Retina (tissue), 1 donor: Measurements from ENCODE around the gene GNAO1.

Experiments
- DNase-seq: peaks from one replicate; pipeline ENCODE4 v3.0.0-alpha.2; 2016

Gene GNAO1

DNA sequence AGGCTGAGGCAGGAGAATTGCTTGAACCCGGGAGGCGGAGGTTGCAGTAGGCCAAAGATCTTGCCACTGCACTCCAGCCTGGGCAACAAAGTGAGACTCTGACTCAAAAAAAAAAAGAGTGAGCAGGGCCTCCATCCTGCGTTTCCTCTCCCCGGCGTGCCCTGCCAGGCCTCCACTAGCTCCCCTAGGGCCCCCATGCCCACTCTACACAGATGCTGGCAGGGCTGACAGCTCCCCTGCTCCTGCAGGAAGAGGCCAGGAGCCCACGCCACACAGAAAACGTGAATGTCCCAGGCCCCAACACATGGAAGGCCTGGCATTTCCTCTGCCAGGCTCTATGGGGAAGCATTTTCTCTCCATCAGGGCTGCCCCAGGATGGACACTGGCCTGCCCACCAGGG lies 124.7 kb downstream of the GNAO1 start:
- no peak for DNase-seq

DNA sequence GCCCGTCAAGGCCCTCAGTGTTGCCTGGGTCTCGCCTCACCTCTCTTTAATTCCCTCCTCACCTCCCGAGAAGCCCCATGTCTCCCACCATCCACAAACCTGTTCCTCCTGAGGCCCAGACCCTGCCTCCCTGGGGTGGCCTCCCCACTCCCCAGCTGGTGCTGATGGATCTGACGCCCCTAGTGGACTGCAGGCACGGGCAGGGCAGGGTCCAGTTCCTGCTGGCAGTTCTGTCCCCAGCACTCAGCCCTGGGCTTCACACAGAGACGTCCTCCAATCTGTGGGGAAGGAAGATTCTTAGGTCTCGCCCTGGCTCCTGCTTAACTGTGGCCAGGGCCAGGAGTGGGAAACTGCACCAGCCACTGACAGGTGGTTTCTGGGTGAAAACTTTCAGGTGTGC lies 125.3 kb downstream of the GNAO1 start:
- DNase-seq: no peak

DNA sequence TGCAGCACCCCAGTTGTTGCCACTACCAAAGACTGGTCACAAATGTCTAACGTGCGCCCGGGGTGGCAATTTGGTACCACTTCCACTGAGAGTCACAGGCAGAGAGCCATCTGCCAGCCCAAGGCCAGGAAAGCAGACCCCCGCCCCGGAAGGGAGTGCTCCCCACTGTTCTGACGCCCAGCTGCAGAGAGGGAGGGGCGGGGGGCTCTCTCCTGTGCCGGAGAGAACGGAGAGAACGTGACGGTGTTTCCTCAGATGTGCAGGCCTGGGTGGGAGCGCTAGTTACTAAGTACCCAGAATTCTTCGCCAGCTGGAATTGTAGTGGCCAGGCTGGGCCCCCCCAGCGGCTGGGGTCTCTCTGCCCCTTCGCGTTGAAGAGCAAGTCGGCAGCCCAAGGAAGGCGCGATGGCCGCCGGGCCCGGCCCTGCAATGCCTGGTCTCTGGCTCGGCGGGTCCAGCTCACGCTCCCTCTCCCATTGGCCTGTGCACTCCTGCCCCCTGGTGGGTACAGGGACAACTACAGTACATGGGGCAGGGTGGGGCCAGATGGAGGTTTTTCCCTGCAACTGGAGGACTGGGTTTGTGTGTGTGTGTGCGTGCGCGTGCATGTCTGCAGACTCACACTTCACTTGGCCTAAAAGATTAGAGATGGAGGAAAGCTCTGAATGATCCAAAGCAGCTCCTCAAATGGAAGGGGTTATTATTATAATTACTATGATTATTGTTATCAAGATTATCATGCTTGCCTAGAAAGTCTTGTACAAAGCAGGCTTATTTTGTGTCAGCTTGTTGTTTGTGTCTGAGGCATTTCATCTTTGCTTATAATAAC lies 126.9 kb downstream of the GNAO1 start:
- DNase-seq: peak; percentile 94

DNA sequence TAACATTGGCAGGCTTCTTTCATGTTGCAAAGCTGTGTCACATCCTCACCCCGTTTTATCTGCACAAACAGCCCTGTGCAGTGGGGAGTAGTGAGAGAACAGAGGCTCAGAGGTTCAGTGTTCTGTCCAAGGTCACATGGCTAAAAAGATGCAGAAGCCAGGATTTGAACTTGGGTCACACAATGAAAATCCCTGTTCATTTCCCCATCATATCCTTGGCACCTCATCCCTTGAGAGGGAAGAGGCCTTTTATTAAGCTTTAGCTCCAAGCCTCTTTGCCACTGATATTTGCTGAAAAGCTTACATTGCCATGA lies 127.5 kb downstream of the GNAO1 start:
- no peak for DNase-seq

DNA sequence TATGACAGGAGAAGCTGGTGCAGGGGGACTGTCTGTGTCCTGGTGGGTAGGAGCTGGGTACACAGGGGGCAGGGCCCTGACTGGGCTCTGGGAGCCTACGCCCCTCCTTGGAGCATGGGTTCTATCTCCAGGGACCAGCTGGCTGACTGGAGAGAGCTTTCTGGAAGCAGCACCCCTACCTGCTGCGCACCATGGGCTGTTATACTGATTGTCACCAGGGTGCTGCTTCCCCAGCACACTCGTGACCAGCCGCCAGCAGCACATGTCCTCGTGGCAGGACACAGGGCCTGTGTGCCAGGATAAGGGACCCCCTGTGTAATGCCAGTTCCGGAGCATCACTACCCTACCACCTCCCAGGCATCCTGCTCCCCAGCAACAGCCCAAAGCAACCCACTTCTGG lies 128.1 kb downstream of the GNAO1 start:
- no peak for DNase-seq

DNA sequence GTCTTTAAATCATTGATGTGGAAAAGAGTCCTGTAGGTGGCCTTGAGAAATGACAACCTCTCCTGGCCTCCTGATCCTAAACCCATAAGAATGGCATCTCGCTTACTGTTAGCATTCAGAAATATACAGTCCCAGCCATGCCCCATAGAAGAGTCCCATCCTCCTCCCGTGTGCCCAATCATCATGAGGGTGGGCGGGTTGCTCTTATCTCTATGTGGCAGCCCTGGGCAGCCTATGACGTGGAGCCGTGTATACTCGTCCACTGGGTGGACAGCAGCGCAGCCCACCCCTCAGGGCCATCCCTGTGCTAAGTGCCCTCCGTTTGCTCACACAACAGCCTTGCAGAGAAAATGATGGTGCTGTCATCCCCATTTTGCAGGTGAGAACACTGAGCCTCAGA lies 128.8 kb downstream of the GNAO1 start:
- DNase-seq: no peak

DNA sequence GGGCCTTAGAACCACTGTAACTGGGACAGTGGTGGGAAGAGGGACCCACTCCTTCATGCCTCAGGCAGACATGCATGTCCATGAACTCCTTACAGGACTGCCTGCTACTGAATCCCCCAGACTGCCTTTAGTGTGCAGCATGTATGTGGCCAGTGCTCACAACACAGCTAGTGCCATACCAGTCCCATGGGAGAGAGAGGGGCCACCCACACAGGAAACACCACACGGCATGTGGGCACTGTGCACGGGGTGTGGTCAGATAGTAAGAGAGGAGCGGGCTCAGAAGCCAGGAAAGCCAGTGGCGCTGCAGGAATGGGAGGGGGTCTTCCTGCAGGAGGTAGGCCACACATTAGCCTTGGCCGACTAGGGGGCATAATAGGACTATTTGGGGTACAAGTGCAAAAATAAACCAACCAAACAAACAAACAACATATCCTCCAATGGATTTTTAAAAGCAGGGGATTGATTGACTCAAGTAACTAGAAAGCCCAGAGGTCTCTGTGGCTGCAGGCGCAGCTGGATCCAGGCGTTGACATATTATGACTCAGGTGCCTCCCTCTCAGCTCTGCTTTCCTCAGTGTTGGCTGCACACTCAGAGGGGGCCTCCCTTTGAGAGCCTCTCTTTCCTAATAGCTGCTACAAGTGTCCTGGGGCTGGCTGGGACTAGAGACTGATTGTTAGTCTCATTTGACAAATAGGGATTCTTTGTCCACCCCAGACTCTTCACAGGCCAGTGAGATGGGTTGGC lies 129.7 kb downstream of the GNAO1 start:
- DNase-seq: no peak

DNA sequence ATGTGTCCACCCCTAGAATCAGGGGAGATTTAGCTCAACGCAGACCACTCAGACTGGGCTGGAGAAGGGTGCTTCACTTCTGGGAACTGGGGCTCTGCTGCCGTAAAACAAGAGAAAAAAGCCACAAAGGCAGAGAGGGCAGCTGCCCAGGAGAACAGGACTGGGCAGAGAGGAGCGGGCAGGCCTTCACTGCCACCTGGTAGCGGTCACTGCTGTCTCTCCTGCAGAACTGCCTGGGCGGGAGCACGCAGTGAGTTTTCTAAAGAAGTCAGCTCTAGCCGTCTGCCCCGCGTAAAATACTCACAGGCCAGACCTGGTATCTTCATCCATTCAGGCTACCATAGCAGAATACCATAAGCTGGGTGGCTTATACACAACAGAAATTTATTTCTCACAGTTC lies 130.3 kb downstream of the GNAO1 start:
- no peak for DNase-seq

DNA sequence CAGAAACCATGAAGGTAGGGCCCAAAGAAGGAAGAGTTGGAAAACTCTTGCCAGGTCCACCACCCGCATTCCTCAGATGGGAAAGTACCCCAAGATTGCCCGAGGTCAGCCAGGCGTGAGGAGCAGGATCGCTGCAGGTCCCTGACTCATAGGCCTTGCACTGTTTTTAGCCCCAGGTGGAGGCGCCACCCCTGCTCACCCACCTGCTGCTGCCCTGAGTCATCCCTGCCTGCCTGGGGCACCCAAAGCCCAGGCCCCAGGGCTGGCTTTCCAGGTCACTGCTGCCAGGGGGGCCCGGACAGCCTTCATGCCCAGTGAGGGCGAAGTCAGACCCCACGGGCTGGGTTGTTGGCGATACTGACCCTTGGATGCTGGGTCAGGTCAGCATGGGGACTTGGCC lies 133.1 kb downstream of the GNAO1 start:
- no peak for DNase-seq

DNA sequence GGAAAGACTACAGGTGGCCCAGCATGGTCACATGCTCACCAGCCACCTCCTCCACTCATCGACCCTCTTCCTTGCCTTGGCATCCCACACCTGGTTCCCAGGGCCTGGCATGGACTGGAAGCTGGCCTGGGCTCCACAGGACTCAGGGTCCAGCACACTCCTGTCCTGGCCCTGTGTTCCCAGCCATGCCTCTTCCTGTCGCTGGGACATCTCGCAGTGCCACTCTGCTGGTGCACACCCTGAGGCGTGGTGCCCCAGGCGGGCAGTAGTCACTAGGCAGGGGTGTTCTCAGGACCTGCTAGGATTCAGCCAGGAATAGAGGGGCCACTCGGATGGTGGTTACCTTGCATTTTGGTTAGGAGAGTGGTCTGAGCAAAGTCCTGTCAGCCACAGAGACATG lies 134.7 kb downstream of the GNAO1 start:
- no peak for DNase-seq

DNA sequence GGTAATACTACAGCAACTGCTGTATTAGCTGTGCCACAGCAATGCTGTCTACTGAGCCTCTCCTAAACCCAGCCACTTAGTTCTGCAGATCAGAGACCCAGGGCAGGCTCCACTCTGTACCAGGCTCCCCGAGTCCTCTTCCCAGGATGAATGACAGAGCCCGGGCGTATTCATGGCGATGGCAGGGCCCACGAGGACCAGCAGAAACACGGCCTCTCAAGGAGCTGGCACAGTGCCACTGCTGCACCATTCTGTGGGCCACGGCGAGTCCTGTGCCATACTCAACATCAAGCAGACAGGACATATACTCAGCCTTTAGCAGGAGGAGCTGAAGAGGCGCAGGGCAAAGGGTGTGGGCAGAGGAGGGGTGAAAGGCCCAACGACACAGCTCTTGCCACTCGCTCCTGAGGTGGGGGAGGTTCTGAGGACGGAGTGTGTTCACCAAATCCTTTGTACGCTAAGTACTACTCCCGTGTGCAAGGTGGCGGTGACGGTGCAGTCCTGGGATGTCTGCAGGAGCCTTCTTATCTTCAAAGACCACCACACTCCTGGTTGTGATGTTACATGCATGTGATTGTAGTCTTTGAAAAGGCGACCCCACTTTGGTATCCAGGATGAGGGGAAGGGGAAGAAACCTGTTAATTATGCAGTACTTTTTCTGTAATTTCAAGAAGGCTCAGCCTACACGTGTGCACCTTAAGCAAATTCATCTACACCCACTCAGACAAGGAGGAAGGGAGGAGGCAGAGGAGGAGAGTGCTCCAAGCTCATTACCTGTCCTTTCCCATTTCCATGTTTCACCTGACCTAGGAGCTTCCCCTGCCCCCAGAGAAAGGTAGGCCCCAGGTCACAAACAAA lies 136.0 kb downstream of the GNAO1 start:
- DNase-seq: no peak

DNA sequence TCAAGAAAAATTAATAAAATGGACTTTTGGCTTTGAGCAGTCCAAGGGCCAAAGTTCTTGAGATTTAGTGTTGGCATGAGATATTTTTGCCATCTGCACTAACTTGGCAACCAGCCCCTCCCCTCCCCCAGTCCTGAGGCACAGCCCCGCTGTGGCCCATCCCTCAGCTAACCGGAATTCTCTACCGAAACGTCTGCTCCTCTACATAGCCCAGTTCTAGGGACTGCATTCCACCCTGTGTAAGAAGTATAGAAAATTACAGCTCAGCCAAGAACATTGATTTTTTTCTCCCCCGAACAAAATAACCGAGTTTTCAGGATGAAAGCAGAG lies 136.6 kb downstream of the GNAO1 start:
- DNase-seq: no peak

DNA sequence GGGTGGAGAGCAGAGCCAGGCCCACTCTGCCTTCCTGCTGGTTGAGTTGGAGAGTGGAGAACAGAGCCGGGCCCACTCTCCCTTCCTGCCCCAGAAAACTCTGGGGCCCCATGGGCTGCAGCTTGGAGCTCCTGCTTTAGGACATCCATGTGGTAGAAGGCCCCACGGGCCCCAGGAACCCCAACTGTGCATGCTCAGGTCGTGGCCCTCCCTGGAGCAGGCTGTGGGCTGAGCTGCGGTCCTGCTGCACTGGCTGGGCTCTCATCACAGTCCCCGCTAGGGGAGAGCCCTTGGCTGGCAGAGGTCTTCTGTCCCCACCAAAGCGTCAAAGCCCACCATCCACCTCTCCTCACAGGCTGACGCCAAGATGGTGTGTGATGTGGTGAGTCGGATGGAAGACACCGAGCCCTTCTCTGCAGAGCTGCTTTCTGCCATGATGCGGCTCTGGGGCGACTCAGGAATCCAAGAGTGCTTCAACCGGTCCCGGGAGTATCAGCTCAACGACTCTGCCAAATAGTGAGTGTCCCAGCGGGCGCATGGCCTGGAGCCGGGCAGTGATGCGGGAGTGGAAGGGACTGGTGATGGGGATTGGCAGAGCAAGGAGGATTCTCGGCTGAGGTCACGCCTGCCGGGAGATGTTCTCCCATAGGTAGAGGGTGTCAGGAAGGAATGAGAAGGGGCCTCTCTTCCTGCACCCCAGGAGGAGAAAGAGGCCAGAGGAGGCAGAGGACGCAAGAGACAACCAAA lies 137.2 kb downstream of the GNAO1 start:
- no peak for DNase-seq

DNA sequence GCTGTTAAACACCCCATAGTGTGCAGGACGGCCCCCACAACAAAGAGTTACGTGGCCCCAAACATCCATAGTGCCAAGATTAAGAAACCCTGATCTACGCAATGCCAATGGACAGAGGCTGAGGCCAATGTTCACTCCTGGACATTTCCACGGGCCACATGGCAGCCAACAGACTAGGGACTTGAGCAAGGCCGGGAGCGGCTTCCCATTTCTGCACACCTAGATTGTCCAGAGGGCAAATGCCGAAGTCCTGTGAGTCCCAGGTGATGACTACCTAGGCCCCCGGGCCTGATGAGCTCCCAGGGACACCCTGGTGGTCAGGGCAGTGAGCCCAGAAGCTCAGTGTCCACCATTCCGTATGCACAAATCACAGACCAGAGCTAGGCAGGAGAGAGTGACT lies 138.6 kb downstream of the GNAO1 start:
- no peak for DNase-seq

DNA sequence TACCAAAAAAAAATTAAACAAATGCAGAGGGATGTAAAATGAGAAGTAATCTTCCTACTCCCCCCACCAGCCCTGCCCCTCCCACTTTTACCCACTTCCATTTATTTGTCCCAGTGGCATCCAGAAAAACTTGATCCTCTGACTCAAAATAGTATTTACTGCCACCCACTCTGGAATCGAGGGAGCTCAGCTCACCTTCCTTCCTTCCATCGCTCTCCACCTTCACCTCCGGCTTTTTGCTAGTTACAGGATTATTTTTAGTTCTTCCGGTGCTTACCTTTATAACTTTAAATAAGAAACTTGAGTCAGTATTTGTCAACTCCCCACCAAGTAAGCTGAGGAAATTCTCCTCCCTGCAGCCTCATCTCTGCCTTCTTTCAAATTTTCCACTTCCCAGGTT lies 139.2 kb downstream of the GNAO1 start:
- DNase-seq: no peak

DNA sequence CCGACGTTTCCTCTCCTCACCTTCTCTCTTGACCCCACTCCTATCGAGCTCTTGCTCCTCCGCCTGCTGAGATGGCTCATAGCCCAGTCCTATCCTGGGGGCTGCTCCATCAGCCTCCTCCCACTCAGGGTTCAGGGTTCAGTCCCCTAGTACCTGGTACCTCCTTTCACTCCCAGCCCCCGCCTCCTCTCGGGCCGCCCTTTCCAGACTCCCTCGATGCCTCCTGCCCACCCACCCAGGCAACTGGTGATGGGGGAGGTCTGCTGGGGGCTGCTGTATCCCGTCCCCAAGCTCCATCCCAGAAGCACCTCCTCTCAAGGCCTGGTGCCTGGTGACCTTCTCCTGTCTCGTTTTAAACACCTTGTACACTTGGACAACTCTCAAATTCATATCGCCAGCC lies 140.1 kb downstream of the GNAO1 start:
- no peak for DNase-seq

DNA sequence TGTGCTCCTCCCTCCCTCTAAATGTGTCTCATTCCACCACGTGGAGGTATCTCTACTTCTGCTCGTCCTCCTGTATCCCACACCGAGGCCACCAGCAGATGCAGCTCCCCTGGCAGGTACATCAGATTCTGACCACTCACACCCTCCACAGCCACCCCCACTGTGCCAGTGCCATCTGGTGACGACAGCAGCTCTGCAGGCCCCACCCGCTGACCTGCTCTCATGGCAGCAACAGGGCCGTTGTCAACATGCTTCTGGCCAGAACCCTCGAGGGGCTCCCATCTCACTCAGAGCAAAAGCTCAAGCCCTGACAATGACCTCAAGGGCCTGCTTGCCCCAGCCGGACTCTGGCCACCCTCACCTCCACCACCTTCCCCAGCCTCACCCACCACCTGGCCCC lies 140.6 kb downstream of the GNAO1 start:
- DNase-seq: no peak

DNA sequence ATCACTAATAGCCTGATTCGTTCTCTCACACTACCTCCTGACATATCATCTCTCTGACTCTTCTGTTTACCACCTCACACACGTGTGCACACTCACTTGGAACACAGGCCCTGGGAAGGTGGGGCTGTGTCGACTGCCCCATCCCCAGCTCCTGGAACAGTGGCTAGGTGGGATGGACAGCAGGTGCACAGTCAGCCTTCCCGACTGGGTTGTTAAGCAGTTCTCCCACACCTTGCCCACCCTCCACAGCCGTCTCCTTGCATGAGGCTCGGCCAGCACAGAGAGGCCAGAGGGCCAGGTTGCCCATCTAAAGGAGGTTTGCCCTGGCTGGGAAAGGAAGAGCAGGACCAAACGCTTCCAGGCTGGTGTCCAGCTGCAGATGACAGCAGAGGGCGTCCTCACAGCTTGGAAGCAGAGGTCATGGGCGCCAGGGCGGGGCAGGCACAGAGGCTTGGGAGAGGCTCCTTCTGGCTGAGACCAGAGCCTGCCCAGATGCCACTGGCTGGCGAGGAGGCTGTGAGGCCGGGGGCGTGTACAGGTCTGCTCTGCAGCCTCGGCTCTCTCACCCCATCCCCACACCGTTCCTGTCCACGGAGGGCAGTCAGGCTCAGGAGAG lies 141.3 kb downstream of the GNAO1 start:
- peak; percentile 45 for DNase-seq

DNA sequence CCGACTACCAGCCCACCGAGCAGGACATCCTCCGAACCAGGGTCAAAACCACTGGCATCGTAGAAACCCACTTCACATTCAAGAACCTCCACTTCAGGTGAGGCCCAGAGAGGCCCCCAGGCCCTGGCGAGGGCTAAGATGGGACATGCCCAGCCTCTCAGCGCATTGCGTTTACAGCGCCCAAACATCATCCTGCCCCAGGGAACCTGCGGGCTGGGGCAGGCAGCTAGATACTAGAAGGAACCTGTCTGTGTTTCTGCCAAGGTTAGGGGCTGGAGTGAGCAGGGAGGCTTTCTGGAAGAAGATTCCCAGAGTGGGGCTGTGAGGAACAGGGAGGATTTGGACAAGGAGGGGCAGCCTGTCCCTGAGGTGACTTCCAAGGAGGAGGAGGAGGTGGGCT lies 143.5 kb downstream of the GNAO1 start:
- DNase-seq: no peak

DNA sequence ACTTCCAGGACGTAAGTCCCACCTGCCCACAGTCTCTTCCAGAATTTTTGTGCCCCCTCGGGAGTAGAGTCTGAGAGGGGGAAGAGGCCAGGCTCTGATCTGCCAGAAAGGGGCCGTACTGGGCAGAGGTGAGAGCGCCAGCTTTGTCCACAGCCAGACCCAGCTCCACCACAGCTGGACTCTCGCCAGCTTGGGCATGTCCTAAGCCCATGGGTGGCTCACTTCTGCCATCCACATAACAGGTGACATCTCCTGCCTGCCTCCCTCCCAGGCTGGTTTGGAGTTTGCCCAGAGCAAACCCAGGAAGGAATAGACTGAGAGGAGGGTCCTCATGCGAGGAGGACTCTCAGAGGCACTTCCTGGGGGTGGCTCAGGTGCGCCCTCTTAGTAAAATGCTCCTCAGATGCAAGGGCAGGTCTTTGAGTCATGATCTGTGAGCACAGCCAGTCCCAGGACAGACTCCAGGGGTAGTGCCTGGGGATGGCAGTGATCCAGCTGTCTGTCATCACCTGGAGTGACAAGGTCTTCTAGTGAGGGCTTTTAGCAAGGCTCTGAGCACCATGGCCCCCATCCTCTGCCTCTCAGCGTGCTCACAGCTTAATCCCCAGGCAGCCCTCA lies 144.9 kb downstream of the GNAO1 start:
- DNase-seq: no peak

DNA sequence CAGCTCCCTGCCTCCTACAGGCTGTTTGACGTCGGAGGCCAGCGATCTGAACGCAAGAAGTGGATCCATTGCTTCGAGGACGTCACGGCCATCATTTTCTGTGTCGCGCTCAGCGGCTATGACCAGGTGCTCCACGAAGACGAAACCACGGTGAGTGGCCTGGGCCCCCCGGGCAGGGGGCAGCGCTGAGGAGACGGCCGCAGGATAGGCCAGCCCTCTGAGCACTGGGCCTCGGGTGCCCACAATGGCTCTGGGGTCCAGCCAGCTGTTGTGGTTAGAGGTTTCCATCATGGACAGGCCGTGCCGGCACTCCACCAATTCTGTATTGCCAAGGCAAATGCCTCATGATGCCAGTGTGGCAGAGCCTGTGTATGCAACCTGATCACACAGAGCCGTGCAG lies 145.4 kb downstream of the GNAO1 start:
- DNase-seq: no peak

DNA sequence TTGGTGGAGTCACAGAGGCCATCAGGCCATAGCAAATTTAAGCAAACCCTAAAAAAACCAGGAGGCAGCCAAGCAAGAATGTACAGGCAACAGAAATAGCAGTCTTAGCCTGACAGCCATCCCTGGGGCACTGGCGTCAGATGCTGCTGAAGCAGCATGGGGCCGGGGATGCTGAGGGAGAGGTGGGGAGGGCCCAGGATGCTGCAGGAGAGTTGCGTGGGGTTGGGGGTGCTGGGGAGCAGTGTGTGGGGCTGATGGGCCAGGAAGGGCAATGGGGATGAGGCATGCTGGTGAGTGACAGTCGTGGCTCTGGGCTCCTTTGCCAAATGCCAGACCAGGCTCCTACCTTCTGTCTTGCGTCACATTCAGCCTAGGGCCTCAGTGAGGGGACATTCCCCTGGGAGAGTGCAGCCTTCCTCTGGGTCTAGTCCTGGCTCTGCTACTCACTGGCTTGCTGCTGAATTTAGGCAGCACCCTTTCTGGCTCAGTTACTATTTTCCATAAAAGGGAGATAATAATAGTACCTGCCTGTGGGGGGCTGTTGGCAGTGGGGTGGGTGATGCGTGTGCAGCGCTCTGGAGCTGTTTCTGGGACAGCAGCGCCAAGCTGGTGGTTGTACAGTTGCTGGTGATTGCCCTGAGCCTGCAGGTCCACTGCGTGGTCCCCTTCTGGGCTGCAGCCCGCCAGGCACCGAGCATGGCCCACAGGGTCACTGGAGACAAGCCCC lies 146.0 kb downstream of the GNAO1 start:
- DNase-seq: no peak
